ENCODE results near the gene AGPS.

Gene AGPS

DNA sequence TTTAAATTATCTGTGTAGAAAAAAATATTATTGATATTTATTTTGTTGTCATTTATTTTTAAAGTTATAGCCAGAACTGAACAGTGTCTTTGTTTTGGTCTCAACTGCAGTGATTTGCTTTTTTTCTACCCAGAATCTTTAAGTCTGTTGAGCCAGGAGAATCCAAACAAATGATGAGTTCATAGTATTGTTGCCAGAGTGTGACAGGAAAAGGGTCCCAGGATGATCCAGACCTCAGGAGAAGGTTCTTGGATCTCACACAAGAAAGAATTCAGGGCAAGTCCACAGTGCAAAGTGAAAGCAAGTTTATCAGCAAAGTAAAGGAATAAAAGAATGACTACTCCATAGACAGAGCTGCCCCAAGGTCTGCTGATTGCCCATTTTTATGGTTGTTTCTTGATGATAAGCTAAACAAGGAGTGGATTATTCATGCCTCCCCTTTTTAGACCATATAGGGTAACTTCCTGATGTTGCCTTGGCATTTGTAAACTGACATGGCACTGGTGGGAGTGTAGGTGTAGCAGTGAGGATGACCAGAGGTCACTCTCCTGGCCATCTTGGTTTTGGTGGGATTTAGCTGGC, 127.1 kb downstream of the AGPS start:
- H3K9me3 ChIP-seq (ENCODE audit: severe bottlenecking) = no peaks in the 10 kb centered on the region
- H3K4me3 ChIP-seq (ENCODE audit: low read depth, low read length) = no peak overlapping the region
- no peak for DNase-seq
- TF ChIP-seq, protein P1, sequence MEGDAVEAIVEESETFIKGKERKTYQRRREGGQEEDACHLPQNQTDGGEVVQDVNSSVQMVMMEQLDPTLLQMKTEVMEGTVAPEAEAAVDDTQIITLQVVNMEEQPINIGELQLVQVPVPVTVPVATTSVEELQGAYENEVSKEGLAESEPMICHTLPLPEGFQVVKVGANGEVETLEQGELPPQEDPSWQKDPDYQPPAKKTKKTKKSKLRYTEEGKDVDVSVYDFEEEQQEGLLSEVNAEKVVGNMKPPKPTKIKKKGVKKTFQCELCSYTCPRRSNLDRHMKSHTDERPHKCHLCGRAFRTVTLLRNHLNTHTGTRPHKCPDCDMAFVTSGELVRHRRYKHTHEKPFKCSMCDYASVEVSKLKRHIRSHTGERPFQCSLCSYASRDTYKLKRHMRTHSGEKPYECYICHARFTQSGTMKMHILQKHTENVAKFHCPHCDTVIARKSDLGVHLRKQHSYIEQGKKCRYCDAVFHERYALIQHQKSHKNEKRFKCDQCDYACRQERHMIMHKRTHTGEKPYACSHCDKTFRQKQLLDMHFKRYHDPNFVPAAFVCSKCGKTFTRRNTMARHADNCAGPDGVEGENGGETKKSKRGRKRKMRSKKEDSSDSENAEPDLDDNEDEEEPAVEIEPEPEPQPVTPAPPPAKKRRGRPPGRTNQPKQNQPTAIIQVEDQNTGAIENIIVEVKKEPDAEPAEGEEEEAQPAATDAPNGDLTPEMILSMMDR (IDR thresholded peaks at IDR 0.05; ENCODE audit: low read depth, low read length) = no peak
- H3K27me3 ChIP-seq (ENCODE audit: insufficient read depth, low read depth, severe bottlenecking) = no peaks in the 10 kb centered on the region
- H3K36me3 ChIP-seq = peaks cover 17% of the 10 kb centered on the region
- no peak overlapping the region for H3K27ac ChIP-seq

DNA sequence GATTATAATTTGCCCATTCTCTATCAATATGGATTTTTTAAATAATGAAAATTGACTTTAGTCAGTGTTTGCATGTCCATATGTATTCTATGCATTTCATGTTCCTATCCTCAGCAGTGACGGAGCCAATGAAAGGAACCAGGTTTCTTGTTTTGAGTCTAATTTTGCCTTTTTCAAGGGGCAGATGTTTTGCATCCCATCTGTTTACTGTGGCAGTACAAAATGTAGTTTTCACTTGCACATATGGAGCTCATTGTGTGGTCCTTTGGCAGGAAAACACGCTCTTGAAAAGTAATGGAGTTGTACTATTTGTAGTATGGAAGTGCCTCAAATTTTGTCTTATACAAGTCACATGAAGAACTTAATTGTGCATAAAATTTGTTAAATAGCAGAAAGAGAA, 127.8 kb downstream of the AGPS start:
- TF ChIP-seq, protein P1 (IDR thresholded peaks at IDR 0.05; ENCODE audit: low read depth, low read length) = no peak
- H3K9me3 ChIP-seq (ENCODE audit: severe bottlenecking) = no peaks in the 10 kb centered on the region
- DNase-seq = no peak
- H3K36me3 ChIP-seq = peaks cover 15% of the 10 kb centered on the region
- no peaks in the 10 kb centered on the region for H3K27me3 ChIP-seq (ENCODE audit: insufficient read depth, low read depth, severe bottlenecking)
- H3K4me3 ChIP-seq (ENCODE audit: low read depth, low read length) = no peak overlapping the region
- H3K27ac ChIP-seq = no peak overlapping the region

DNA sequence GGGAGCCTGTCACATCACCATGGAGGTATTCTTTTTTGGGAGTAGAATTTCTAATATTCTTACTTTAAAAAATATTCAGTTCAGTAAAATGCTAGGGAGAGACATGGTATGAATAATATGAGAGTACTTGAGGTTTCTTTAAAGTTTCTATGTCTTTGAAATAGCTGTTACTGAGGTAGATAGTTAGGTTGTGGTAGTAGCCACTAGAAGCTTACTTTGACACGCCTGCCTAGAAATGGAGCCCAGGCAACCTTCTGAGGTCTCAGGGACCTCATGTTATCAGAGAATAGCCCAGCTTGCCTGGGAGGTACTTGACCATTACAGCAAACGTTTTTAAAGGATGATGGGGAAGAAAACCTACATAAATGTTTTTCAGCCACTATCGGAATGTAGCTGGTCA, 131.2 kb downstream of the AGPS start:
- TF ChIP-seq, protein P1 (IDR thresholded peaks at IDR 0.05; ENCODE audit: low read depth, low read length) = no peak
- no peaks in the 10 kb centered on the region for H3K27me3 ChIP-seq (ENCODE audit: insufficient read depth, low read depth, severe bottlenecking)
- peaks cover 11% of the 10 kb centered on the region for H3K36me3 ChIP-seq
- no peak for DNase-seq
- H3K27ac ChIP-seq = no peak overlapping the region
- H3K4me3 ChIP-seq (ENCODE audit: low read depth, low read length) = no peak overlapping the region
- H3K9me3 ChIP-seq (ENCODE audit: severe bottlenecking) = no peaks in the 10 kb centered on the region

DNA sequence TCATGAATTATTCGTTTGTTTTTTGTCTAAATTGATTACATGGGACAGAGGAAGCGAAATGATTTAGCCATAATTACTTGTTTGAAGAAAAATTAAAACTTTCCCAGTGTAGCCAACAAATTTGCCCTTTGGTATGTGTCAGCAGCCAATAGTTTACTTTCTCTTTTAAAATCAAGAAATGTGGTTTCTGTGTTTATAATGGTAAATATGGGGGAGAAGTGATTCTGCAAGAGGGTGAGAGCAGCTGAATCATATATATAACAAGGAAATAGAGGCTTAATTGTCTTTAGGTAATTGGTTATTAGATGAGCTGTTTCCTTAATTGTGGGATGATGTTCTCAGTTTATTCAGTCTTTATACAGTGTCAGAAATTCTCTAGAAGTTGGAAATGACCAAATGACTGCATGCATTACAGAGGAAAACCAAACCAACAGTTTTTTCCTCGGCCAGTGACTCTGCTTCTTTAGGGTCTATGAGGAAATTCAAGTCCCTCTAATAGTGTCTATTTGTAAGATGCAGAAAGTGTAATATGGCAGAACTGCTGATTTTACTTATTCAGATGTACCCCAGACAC, 132.9 kb downstream of the AGPS start:
- Histone ChIP-seq H3K27ac (no peak overlapping the region), H3K27me3 (ENCODE audit: insufficient read depth, low read depth, severe bottlenecking) (no peaks in the 10 kb centered on the region), H3K9me3 (ENCODE audit: severe bottlenecking) (no peaks in the 10 kb centered on the region), H3K4me3 (ENCODE audit: low read depth, low read length) (no peak overlapping the region), H3K36me3 (peaks cover 9% of the 10 kb centered on the region)
- DNase-seq = no peak
- TF ChIP-seq, protein P1 (IDR thresholded peaks at IDR 0.05; ENCODE audit: low read depth, low read length) = no peak

DNA sequence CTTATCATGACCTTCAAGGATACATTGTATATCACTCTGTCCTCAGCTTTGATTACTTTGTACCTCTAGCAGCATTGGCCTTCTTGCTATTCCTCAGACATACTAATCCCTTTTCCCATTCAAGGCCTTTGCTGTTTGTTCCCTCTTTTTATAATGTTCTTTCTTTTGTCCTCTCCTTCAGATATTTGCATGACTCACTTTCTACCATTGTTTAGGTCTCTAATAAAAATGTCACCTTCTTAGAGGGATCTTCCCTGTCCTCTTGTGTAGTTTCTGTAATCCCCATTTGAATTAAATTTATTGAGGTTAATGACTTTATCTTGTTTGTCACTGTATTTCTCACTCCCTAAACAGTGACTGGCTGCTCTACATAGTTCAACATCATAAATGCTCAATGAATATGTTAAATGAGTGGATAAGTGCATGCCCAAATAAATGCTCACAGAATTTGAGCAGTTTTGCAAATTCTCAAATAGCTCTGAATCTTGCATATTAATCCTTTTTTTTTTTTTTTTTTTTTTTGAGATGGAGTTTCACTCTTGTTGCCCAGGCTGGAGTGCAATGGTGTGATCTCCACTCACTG, 135.9 kb downstream of the AGPS start:
- Histone ChIP-seq H3K27ac (no peak overlapping the region), H3K9me3 (ENCODE audit: severe bottlenecking) (no peaks in the 10 kb centered on the region), H3K36me3 (peaks cover 9% of the 10 kb centered on the region), H3K4me3 (ENCODE audit: low read depth, low read length) (no peak overlapping the region), H3K27me3 (ENCODE audit: insufficient read depth, low read depth, severe bottlenecking) (no peaks in the 10 kb centered on the region)
- DNase-seq = no peak
- TF ChIP-seq, protein P1 (IDR thresholded peaks at IDR 0.05; ENCODE audit: low read depth, low read length) = no peak
